PFSK-1 (cell line): ENCODE data around the gene ACOT9.

Source experiments
- FOXP2 ChIP-seq: optimal IDR thresholded peaks from 2 replicates; pipeline ENCODE3; 2011; ENCODE audit warnings: borderline replicate concordance, control low read depth, inconsistent platforms; ENCODE audit not compliant: insufficient read depth; ENCODE audit errors: extremely low read length, extremely low read depth
- POLR2AphosphoS5 ChIP-seq: IDR thresholded peaks from 2 replicates; pipeline ENCODE4 v1.6.1; 2012; ENCODE audit warnings: low read depth, mild to moderate bottlenecking, control low read depth, low read length, moderate library complexity
- REST ChIP-seq, 2 experiments: IDR thresholded peaks; 2 replicates each; pipeline versions ENCODE4 v1.6.1 to v1.8.0; 2011 to 2012; ENCODE audit warnings: low read depth in 2 of 2, low read length in 2 of 2, control low read depth in 1 of 2, inconsistent platforms in 1 of 2, mild to moderate bottlenecking in 1 of 2, moderate library complexity in 1 of 2; ENCODE audit not compliant: insufficient read depth in 1 of 2
- TAF1 ChIP-seq: IDR thresholded peaks from 2 replicates; pipeline ENCODE4 v1.6.1; 2012; ENCODE audit warnings: low read length, control low read depth, borderline replicate concordance; ENCODE audit not compliant: insufficient read depth

- no peak for TF ChIP-seq REST (IDR thresholded peaks at IDR 0.05; ENCODE audit: insufficient read depth in 1 of 2, low read depth in 2 of 2, low read length in 2 of 2)
- TF ChIP-seq POLR2AphosphoS5: peak; percentile 42; the same call in 1 of the 2 replicates
- peak; percentile 49 for TF ChIP-seq FOXP2
- TF ChIP-seq TAF1: 0 out of 2 replicates have a peak, but pooled peaks have one; percentile 19
These were observed at the start of gene ACOT9 for GRCh38 chrX:23742697-23743622.
